Ovary (tissue), 9 donors: ENCODE data around the gene ANO7. TPM values are rescaled to one million over a fixed set of nuclear protein-coding genes. Genes with fewer than 3 reads are reported as not detected.

Experiments used
- DNase-seq, 5 donors: peaks; one replicate each; pipeline ENCODE4 v3.0.0-alpha.2; 2019 to 2020
- H3K27ac ChIP-seq, 2 donors: fragments of 200-600 bp; one replicate each; pipeline versions ENCODE4 v1.5.1 to v1.8.0; 2019 to 2022
- H3K27me3 ChIP-seq: fragments of 200-600 bp; one replicate; pipeline ENCODE4 v1.8.0; 2022
- H3K36me3 ChIP-seq: fragments of 200-600 bp; sonication (generic); one replicate; pipeline ENCODE4 v1.5.1; 2019
- H3K4me1 ChIP-seq: one replicate; pipeline ENCODE4 v1.8.1; 2013; ENCODE audit warnings: mild to moderate bottlenecking, moderate library complexity; ENCODE audit not compliant: insufficient read depth
- H3K4me3 ChIP-seq: fragments of 200-600 bp; sonication (generic); one replicate; pipeline ENCODE4 v1.5.1; 2017
- H3K9me3 ChIP-seq, 2 donors: fragments of 200-600 bp in 1 of 2; sonication (generic) in 1 of 2; one replicate each; pipeline versions ENCODE4 v1.5.1 to v1.8.1; 2013 to 2019; ENCODE audit warnings: mild to moderate bottlenecking in 1 of 2, moderate library complexity in 1 of 2
- CTCF ChIP-seq, 3 donors: fragments of 450-650 bp in 2 of 3; fragments of 200-600 bp in 1 of 3; IDR thresholded peaks; one replicate each; pipeline versions ENCODE4 v1.5.1 to v1.8.0; 2016 to 2022; ENCODE audit warnings: antibody characterized with exemption in 3 of 3, mild to moderate bottlenecking in 1 of 3
- EP300 ChIP-seq: sonication (generic); formaldehyde crosslinking; IDR thresholded peaks from one replicate; pipeline ENCODE4 v1.6.1; 2017; ENCODE audit warnings: antibody characterized with exemption
- POLR2A ChIP-seq: fragments of 450-650 bp; IDR thresholded peaks from one replicate; pipeline ENCODE4 v1.6.1; 2017; ENCODE audit warnings: antibody characterized with exemption, mild to moderate bottlenecking, moderate library complexity
- WGBS, 3 donors: extraction: QIAGEN DNeasy Blood & Tissue Kit in 1 of 3; methylation state at CpG; one replicate each; pipeline versions ENCODE4 v1.1.5 to v1.1.7; 2013 to 2017; 5-methylcytosine and 5-hydroxymethylcytosine counted together
- intact Hi-C, 4 donors: fragments of 100-400 bp; cut with DNase I; formaldehyde crosslinking; loops; one replicate each; pipeline versions ENCODE4 v1.11.0 to v1.15.1; 2022 to 2023
- polyA plus RNA-seq, 2 donors: library from polyadenylated mRNA; stranded (reverse); fragments of 200-250 nt in 1 of 2; fragments of 350-450 nt in 1 of 2; fragmentation: Illumina TruSeq in 1 of 2; extraction: RNeasy Lipid Tissue Mini Kit (QIAGEN cat#74804) in 1 of 2; gene quantifications; one replicate each; pipeline ENCODE4 v1.2.3, GENCODE V29; 2013 to 2014
- total RNA-seq, 7 donors: library from RNA; depleted of rRNA in 2 of 7; stranded (reverse); fragments of >200 nt in 2 of 7; fragmentation: NEBNext Ultra II Directional in 3 of 7; extraction: Animal tissue kit (Norgen Biotek cat#: 25700) in 3 of 7; gene quantifications; one replicate each; pipeline versions ENCODE4 v1.1.0 to v1.2.4, GENCODE V29; 2016 to 2023
- donor health status: DM: no; HTN: no; CAD: no; lungs with moderate emphysema.
- donor health status: DM: no; HTN: no; CAD: no.
- donor health status: Bipolar disorder and iron deficiency.
- donor health status: DM: yes; HTN: yes; CAD: no.
- donor health status: DM: no; HTN: no; CAD: no.
- donor health status: DM: yes; HTN: yes; CAD: no.

ANO7 gene
- total and polyA plus RNA-seq, 9 donors, result 0.87 to 6.5 (median 2.1) TPM

- Histone ChIP-seq H3K9me3 (no peaks in the 10 kb centered on the region), H3K27me3 (no peaks in the 10 kb centered on the region), H3K4me3 (no peak overlapping the region), H3K27ac (no peak overlapping the region), H3K36me3 (no peaks in the 10 kb centered on the region), H3K4me1 (peaks cover 12% of the 10 kb centered on the region)
- 87 to 89% (median 88%) methylated on average over 14 of the region's 14 CpGs for WGBS, 3 donors
- no peak for DNase-seq
- intact Hi-C loops, result no loop called here
- no peak for TF ChIP-seq POLR2A
- TF ChIP-seq EP300, result no peak
- TF ChIP-seq CTCF (IDR thresholded peaks at IDR 0.05), result no peak
Measured at GRCh38 chr2:241252778-241253475, 64.5 kb downstream of the ANO7 start.

GRCh38 chr2:241254904-241255351, 66.5 kb downstream of the ANO7 start:
- Histone ChIP-seq H3K9me3 (no peaks in the 10 kb centered on the region), H3K27me3 (no peaks in the 10 kb centered on the region), H3K4me3 (no peak overlapping the region), H3K4me1 (peaks cover 12% of the 10 kb centered on the region), H3K27ac (no peak overlapping the region), H3K36me3 (no peaks in the 10 kb centered on the region)
- TF ChIP-seq EP300 (no peak), POLR2A (no peak), CTCF (IDR thresholded peaks at IDR 0.05) (no peak)
- 73 to 83% (median 78%) methylated on average over 10 of the region's 10 CpGs for WGBS, 3 donors
- no peak for DNase-seq
- intact Hi-C loops, result no loop called here

GRCh38 chr2:241255542-241256167, 67.2 kb downstream of the ANO7 start:
- no peaks in the 10 kb centered on the region for H3K27me3 ChIP-seq
- DNase-seq, result peak in 4 of 5 donors; percentile 44 to 85 (median 63)
- H3K36me3 ChIP-seq, result no peaks in the 10 kb centered on the region
- peak overlapping the region in 1 of 2 donors; percentile 11 for H3K27ac ChIP-seq
- H3K4me1 ChIP-seq, result peaks cover 12% of the 10 kb centered on the region
- no peaks in the 10 kb centered on the region for H3K9me3 ChIP-seq
- intact Hi-C loops, result no loop called here
- no peak overlapping the region for H3K4me3 ChIP-seq
- WGBS, 3 donors, result 16 to 37% (median 32%) methylated on average over 13 of the region's 13 CpGs
- TF ChIP-seq POLR2A, result no peak
- no peak for TF ChIP-seq CTCF (IDR thresholded peaks at IDR 0.05)
- no peak for TF ChIP-seq EP300

GRCh38 chr2:241256168-241256545, 67.7 kb downstream of the ANO7 start:
- Histone ChIP-seq H3K4me3 (no peak overlapping the region), H3K9me3 (no peaks in the 10 kb centered on the region), H3K36me3 (no peaks in the 10 kb centered on the region), H3K27me3 (no peaks in the 10 kb centered on the region), H3K4me1 (peaks cover 12% of the 10 kb centered on the region), H3K27ac (peak overlapping the region in 1 of 2 donors; percentile 11)
- whole genome bisulfite sequencing, 3 donors, result 33 to 45% (median 37%) methylated on average over 11 of the region's 11 CpGs
- DNase-seq, result no peak
- TF ChIP-seq CTCF (IDR thresholded peaks at IDR 0.05) (no peak), EP300 (no peak), POLR2A (no peak)
- intact Hi-C loops, result no loop called here
